Measurements from ENCODE around the gene PLXDC1.

PLXDC1 gene

GRCh38 chr17:39094607-39095308 is 56.7 kb downstream of the PLXDC1 start:
- peak; percentile 42 for DNase-seq

GRCh38 chr17:39092692-39093230 is 58.7 kb downstream of the PLXDC1 start:
- peak; percentile 8 for DNase-seq

GRCh38 chr17:39090908-39091665 is 60.4 kb downstream of the PLXDC1 start:
- no peak for DNase-seq

- no peak for DNase-seq
These were observed 61.0 kb downstream of the PLXDC1 start for GRCh38 chr17:39090400-39090799.

GRCh38 chr17:39084558-39084957 is 66.9 kb downstream of the PLXDC1 start:
- DNase-seq, result no peak

GRCh38 chr17:39083270-39083669 is 68.2 kb downstream of the PLXDC1 start:
- DNase-seq, result no peak

- DNase-seq, result no peak
These were observed 69.0 kb downstream of the PLXDC1 start for GRCh38 chr17:39082482-39082881.

GRCh38 chr17:39081851-39082250 is 69.6 kb downstream of the PLXDC1 start:
- no peak for DNase-seq

- DNase-seq, result no peak
These were observed 70.9 kb downstream of the PLXDC1 start for GRCh38 chr17:39080421-39081078.

GRCh38 chr17:39079836-39080235 is 71.6 kb downstream of the PLXDC1 start:
- no peak for DNase-seq

- no peak for DNase-seq
These were observed 73.6 kb downstream of the PLXDC1 start for GRCh38 chr17:39077866-39078265.

- DNase-seq, result no peak
These were observed 74.2 kb downstream of the PLXDC1 start for GRCh38 chr17:39077252-39077651.

- no peak for DNase-seq
These were observed 76.8 kb downstream of the PLXDC1 start for GRCh38 chr17:39074676-39075075.

- DNase-seq, result no peak
These were observed 77.5 kb downstream of the PLXDC1 start for GRCh38 chr17:39073916-39074315.

- no peak for DNase-seq
These were observed 78.1 kb downstream of the PLXDC1 start for GRCh38 chr17:39073353-39073752.

GRCh38 chr17:39071573-39071972 is 79.9 kb downstream of the PLXDC1 start:
- DNase-seq, result no peak

GRCh38 chr17:39069114-39069756 is 82.2 kb downstream of the PLXDC1 start:
- DNase-seq, result peak; percentile 65

GRCh38 chr17:39064819-39065218 is 86.6 kb downstream of the PLXDC1 start:
- no peak for DNase-seq

- no peak for DNase-seq
These were observed 87.1 kb downstream of the PLXDC1 start for GRCh38 chr17:39064374-39064773.

GRCh38 chr17:39063681-39064069 is 87.8 kb downstream of the PLXDC1 start:
- no peak for DNase-seq

- DNase-seq, result no peak
These were observed 88.4 kb downstream of the PLXDC1 start for GRCh38 chr17:39062846-39063680.

GRCh38 chr17:39058524-39058923 is 92.9 kb downstream of the PLXDC1 start:
- no peak for DNase-seq
